HEK293 (cell line): ENCODE data around the gene CMIP.

Source experiments
- CTCF ChIA-PET: fragments of 350-600 bp; formaldehyde crosslinking; extraction: SDS; loops from one replicate; lab custom pipeline; 2021; ENCODE audit warnings: antibody characterized with exemption; lab: Yijun Ruan, JAX
- POLR2A ChIA-PET: fragments of 300-600 bp; formaldehyde crosslinking; extraction: SDS; loops from one replicate; lab custom pipeline; 2020; ENCODE audit warnings: antibody characterized with exemption, inconsistent platforms; lab: Yijun Ruan, JAX
- H3K27ac ChIP-seq: fragments of 200-500 bp; sonication (Bioruptor generic); 2 replicates; pipeline ENCODE4 v1.5.1; 2014; ENCODE audit warnings: low read depth, low read length, control low read depth, inconsistent platforms; ENCODE audit errors: extremely low read depth
- H3K36me3 ChIP-seq, 2 experiments: fragments of 200-500 bp in 1 of 2; sonication (Bioruptor generic) in 1 of 2; 1 replicate in 1 of 2; 2 replicates in 1 of 2; pipeline ENCODE4 v1.5.1; 2014 to 2017; ENCODE audit warnings: inconsistent platforms in 2 of 2, low read length in 2 of 2; ENCODE audit not compliant: control insufficient read depth in 2 of 2, insufficient read depth in 1 of 2
- H3K4me1 ChIP-seq: fragments of 200-500 bp; sonication (Bioruptor generic); 2 replicates; pipeline ENCODE4 v1.5.1; 2014; ENCODE audit warnings: mild to moderate bottlenecking, low read length, inconsistent platforms; ENCODE audit not compliant: control insufficient read depth, insufficient read depth
- H3K4me3 ChIP-seq: 2 replicates; pipeline ENCODE4 v1.5.1; 2011; ENCODE audit warnings: low read depth, mild to moderate bottlenecking, control low read depth, low read length, moderate library complexity
- H3K9me3 ChIP-seq: fragments of 200-500 bp; sonication (Bioruptor generic); 2 replicates; pipeline ENCODE4 v1.5.1; 2014; ENCODE audit warnings: low read depth, low read length, inconsistent platforms; ENCODE audit not compliant: control insufficient read depth, insufficient read depth
- KLF10 ChIP-seq: fragments of 450-650 bp; IDR thresholded peaks from 2 replicates; pipeline ENCODE4 v1.5.1; 2018; ENCODE audit warnings: missing biosample characterization, mild to moderate bottlenecking, missing genetic modification characterization
- OSR2 ChIP-seq: fragments of 450-650 bp; formaldehyde crosslinking; IDR thresholded peaks from 2 replicates; pipeline ENCODE4 v1.5.1; 2016; ENCODE audit warnings: missing biosample characterization, missing genetic modification characterization
- REPIN1 ChIP-seq: fragments of 450-650 bp; formaldehyde crosslinking; IDR thresholded peaks from 2 replicates; pipeline ENCODE4 v1.5.1; 2017; ENCODE audit warnings: missing biosample characterization, missing genetic modification characterization, low read depth
- SCRT1 ChIP-seq: fragments of 450-650 bp; formaldehyde crosslinking; IDR thresholded peaks from 2 replicates; pipeline ENCODE4 v1.5.1; 2016; ENCODE audit warnings: missing biosample characterization, missing genetic modification characterization, borderline replicate concordance
- SETDB1 ChIP-seq: IDR thresholded peaks from one replicate; pipeline ENCODE4 v1.6.1; 2017; ENCODE audit warnings: mild to moderate bottlenecking, low read length, moderate library complexity, mixed read lengths; ENCODE audit not compliant: insufficient read length
- ZBTB1 ChIP-seq: fragments of 450-650 bp; formaldehyde crosslinking; IDR thresholded peaks from 2 replicates; pipeline ENCODE4 v1.5.1; 2016; ENCODE audit warnings: missing biosample characterization, missing genetic modification characterization
- ZNF112 ChIP-seq: fragments of 450-650 bp; formaldehyde crosslinking; IDR thresholded peaks from 2 replicates; pipeline ENCODE4 v1.5.0; 2017; ENCODE audit warnings: missing biosample characterization, missing genetic modification characterization
- ZNF785 ChIP-seq: fragments of 450-650 bp; formaldehyde crosslinking; IDR thresholded peaks from 2 replicates; pipeline ENCODE4 v1.5.1; 2016; ENCODE audit warnings: missing biosample characterization, missing genetic modification characterization
- TF ChIP-seq, protein P1 (sequence below): fragments of 450-650 bp; formaldehyde crosslinking; IDR thresholded peaks from 2 replicates; pipeline ENCODE4 v1.5.1; 2016; ENCODE audit warnings: missing biosample characterization, missing genetic modification characterization, low read depth
- TF ChIP-seq, protein P2 (sequence below): fragments of 450-650 bp; formaldehyde crosslinking; IDR thresholded peaks from 2 replicates; pipeline ENCODE4 v1.5.1; 2017; ENCODE audit warnings: missing biosample characterization, missing genetic modification characterization
- TF ChIP-seq, protein P3 (sequence below): fragments of 450-650 bp; formaldehyde crosslinking; IDR thresholded peaks from 2 replicates; pipeline ENCODE4 v1.5.1; 2016; ENCODE audit warnings: missing biosample characterization, missing genetic modification characterization
- TF ChIP-seq, protein P4 (sequence below): fragments of 450-650 bp; formaldehyde crosslinking; IDR thresholded peaks from 2 replicates; pipeline ENCODE4 v1.5.1; 2016; ENCODE audit warnings: missing biosample characterization, missing genetic modification characterization

Gene CMIP

DNA sequence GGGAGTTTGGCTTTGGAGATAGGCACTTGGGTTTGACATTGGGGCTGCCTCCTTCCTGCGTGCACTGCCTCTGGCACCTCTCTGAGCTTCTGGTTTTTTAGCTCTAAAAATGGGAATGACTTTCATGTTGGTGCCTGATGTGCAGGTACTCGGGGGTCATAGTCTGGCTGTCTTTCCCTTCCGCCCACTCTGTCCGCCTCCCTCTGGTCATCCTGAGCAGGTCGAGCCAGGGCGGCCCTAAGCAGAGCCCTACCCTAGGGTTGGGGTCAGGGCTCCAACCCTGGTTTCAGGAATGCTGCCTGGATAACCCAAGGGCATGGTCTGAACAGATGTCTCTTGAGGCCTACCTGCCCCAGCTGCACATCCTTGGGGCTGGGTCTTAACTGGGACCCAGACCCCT, 64.8 kb downstream of the CMIP start:
- H3K4me3 ChIP-seq: no peak overlapping the region
- H3K4me1 ChIP-seq: no peaks in the 10 kb centered on the region
- no peak for TF ChIP-seq SCRT1 (tag by site-specific recombination)
- TF ChIP-seq, protein P1, sequence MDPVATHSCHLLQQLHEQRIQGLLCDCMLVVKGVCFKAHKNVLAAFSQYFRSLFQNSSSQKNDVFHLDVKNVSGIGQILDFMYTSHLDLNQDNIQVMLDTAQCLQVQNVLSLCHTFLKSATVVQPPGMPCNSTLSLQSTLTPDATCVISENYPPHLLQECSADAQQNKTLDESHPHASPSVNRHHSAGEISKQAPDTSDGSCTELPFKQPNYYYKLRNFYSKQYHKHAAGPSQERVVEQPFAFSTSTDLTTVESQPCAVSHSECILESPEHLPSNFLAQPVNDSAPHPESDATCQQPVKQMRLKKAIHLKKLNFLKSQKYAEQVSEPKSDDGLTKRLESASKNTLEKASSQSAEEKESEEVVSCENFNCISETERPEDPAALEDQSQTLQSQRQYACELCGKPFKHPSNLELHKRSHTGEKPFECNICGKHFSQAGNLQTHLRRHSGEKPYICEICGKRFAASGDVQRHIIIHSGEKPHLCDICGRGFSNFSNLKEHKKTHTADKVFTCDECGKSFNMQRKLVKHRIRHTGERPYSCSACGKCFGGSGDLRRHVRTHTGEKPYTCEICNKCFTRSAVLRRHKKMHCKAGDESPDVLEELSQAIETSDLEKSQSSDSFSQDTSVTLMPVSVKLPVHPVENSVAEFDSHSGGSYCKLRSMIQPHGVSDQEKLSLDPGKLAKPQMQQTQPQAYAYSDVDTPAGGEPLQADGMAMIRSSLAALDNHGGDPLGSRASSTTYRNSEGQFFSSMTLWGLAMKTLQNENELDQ (tag by site-specific recombination): no peak
- no peak for TF ChIP-seq KLF10 (tag by site-specific recombination)
- TF ChIP-seq, protein P2, sequence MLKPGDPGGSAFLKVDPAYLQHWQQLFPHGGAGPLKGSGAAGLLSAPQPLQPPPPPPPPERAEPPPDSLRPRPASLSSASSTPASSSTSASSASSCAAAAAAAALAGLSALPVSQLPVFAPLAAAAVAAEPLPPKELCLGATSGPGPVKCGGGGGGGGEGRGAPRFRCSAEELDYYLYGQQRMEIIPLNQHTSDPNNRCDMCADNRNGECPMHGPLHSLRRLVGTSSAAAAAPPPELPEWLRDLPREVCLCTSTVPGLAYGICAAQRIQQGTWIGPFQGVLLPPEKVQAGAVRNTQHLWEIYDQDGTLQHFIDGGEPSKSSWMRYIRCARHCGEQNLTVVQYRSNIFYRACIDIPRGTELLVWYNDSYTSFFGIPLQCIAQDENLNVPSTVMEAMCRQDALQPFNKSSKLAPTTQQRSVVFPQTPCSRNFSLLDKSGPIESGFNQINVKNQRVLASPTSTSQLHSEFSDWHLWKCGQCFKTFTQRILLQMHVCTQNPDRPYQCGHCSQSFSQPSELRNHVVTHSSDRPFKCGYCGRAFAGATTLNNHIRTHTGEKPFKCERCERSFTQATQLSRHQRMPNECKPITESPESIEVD (tag by site-specific recombination): no peak
- no peak for TF ChIP-seq SETDB1
- TF ChIP-seq OSR2 (tag by site-specific recombination): no peak
- TF ChIP-seq, protein P3, sequence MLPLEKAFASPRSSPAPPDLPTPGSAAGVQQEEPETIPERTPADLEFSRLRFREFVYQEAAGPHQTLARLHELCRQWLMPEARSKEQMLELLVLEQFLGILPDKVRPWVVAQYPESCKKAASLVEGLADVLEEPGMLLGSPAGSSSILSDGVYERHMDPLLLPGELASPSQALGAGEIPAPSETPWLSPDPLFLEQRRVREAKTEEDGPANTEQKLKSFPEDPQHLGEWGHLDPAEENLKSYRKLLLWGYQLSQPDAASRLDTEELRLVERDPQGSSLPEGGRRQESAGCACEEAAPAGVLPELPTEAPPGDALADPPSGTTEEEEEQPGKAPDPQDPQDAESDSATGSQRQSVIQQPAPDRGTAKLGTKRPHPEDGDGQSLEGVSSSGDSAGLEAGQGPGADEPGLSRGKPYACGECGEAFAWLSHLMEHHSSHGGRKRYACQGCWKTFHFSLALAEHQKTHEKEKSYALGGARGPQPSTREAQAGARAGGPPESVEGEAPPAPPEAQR (tag by site-specific recombination): no peak
- TF ChIP-seq ZBTB1 (tag by site-specific recombination): no peak
- TF ChIP-seq ZNF112 (tag by site-specific recombination): no peak
- no peaks in the 10 kb centered on the region for H3K36me3 ChIP-seq
- H3K27ac ChIP-seq: no peak overlapping the region
- POLR2A ChIA-PET: no interaction called here
- H3K9me3 ChIP-seq: no peaks in the 10 kb centered on the region
- CTCF ChIA-PET: no interaction called here

DNA sequence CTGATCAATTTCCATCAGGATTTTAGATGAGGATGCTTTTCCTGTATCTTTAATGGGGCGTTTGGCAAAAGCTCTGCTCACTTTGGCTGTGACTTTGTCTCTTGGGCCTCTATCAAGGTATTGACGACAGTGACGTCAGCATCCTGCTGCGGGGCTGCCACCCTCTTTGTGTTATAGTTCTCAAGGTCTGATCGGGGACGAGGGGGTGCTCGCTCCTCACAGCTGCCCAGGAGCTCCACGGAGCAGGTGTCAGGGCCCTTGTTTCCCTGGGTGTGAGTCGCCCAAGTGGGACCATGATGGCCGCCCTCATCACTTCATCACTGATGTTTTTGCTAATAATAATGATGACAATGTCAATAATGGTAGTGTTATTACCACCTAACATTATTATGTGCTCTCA, 65.4 kb downstream of the CMIP start:
- Histone ChIP-seq H3K4me3 (no peak overlapping the region), H3K36me3 (no peaks in the 10 kb centered on the region), H3K4me1 (no peaks in the 10 kb centered on the region), H3K27ac (no peak overlapping the region), H3K9me3 (no peaks in the 10 kb centered on the region)
- no peak for TF ChIP-seq OSR2 (tag by site-specific recombination)
- TF ChIP-seq ZNF785 (tag by site-specific recombination): no peak
- no peak for TF ChIP-seq REPIN1 (tag by site-specific recombination)
- CTCF ChIA-PET: no interaction called here
- POLR2A ChIA-PET: no interaction called here

DNA sequence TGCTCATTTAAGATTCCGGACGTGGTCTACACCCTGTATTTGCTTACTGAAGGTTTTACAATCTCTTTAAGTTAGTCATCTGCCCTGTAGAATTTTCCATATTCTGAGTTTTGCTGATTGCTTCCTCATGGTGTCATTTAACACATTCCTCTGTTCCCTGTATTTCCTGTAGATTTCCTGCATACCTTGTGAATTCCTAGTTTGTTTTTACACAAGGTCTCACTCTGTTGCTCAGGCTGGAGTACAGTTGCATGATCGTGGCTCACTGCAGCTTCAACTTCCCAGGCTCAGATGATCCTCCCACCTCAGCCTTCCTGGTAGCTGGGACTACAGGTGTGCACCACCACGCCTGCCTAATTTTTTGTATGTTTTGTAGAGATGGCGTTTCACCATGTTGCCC, 66.8 kb downstream of the CMIP start:
- Histone ChIP-seq H3K4me1 (no peaks in the 10 kb centered on the region), H3K36me3 (no peaks in the 10 kb centered on the region), H3K4me3 (no peak overlapping the region), H3K27ac (no peak overlapping the region), H3K9me3 (no peaks in the 10 kb centered on the region)
- CTCF ChIA-PET: no interaction called here
- TF ChIP-seq SETDB1: peak; percentile 49
- TF ChIP-seq, protein P4, sequence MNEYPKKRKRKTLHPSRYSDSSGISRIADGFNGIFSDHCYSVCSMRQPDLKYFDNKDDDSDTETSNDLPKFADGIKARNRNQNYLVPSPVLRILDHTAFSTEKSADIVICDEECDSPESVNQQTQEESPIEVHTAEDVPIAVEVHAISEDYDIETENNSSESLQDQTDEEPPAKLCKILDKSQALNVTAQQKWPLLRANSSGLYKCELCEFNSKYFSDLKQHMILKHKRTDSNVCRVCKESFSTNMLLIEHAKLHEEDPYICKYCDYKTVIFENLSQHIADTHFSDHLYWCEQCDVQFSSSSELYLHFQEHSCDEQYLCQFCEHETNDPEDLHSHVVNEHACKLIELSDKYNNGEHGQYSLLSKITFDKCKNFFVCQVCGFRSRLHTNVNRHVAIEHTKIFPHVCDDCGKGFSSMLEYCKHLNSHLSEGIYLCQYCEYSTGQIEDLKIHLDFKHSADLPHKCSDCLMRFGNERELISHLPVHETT (tag by site-specific recombination): no peak
- POLR2A ChIA-PET: no interaction called here
